Fibroblast of lung (primary cell): ENCODE data around the gene KLHL20. TPM values are rescaled to one million over a fixed set of nuclear protein-coding genes. Genes with fewer than 3 reads are reported as not detected.

Experiments used
- DNase-seq, 2 donors: peaks; one replicate each; pipeline versions ENCODE4 v3.0.0 to v3.0.0-alpha.2; 2010; ENCODE audit warnings: low read depth in 2 of 2
- H2AFZ ChIP-seq: 2 replicates; pipeline ENCODE4 v1.5.1; 2012; ENCODE audit warnings: low read length, control low read depth, inconsistent platforms
- H3K27ac ChIP-seq: 2 replicates; pipeline ENCODE4 v1.5.1; 2011; ENCODE audit warnings: low read length, control low read depth; ENCODE audit not compliant: insufficient read depth
- H3K27me3 ChIP-seq: 2 replicates; pipeline ENCODE4 v1.5.1; 2011; ENCODE audit warnings: mild to moderate bottlenecking, low read length; ENCODE audit not compliant: control insufficient read depth, insufficient read depth
- H3K36me3 ChIP-seq: 2 replicates; pipeline ENCODE4 v1.5.1; 2011; ENCODE audit warnings: low read length; ENCODE audit not compliant: control insufficient read depth, insufficient read depth
- H3K4me1 ChIP-seq: 2 replicates; pipeline ENCODE4 v1.5.1; 2011; ENCODE audit warnings: low read length; ENCODE audit not compliant: control insufficient read depth, insufficient read depth; ENCODE audit errors: extremely low read depth
- H3K4me2 ChIP-seq: 2 replicates; pipeline ENCODE4 v1.5.1; 2011; ENCODE audit warnings: low read length, control low read depth; ENCODE audit not compliant: insufficient read depth; ENCODE audit errors: extremely low read depth
- H3K4me3 ChIP-seq, 4 experiments: fragments of 200-600 bp in 1 of 4; sonication (generic) in 1 of 4; replicated peaks in 1 of 4; 2 replicates each; pipeline ENCODE4 v1.5.1; 2011 to 2016; ENCODE audit warnings: low read length in 4 of 4, low read depth in 3 of 4, mild to moderate bottlenecking in 3 of 4, control low read depth in 2 of 4, inconsistent platforms in 1 of 4, mixed read lengths in 1 of 4; ENCODE audit not compliant: insufficient read depth in 1 of 4; ENCODE audit errors: control extremely low read depth in 1 of 4
- H3K79me2 ChIP-seq: 2 replicates; pipeline ENCODE4 v1.5.1; 2012; ENCODE audit warnings: mild to moderate bottlenecking, low read length, inconsistent platforms; ENCODE audit not compliant: control insufficient read depth, insufficient read depth
- H3K9ac ChIP-seq: 2 replicates; pipeline ENCODE4 v1.5.1; 2011; ENCODE audit warnings: mild to moderate bottlenecking, low read length, control low read depth; ENCODE audit not compliant: insufficient read depth
- H3K9me3 ChIP-seq: 2 replicates; pipeline ENCODE4 v1.5.1; 2012; ENCODE audit warnings: low read depth, low read length; ENCODE audit not compliant: control insufficient read depth, insufficient read depth
- H4K20me1 ChIP-seq: 2 replicates; pipeline ENCODE4 v1.5.1; 2011; ENCODE audit warnings: low read length; ENCODE audit not compliant: control insufficient read depth, insufficient read depth; ENCODE audit errors: extremely low read depth
- EZH2 ChIP-seq: IDR thresholded peaks from 2 replicates; pipeline ENCODE4 v1.5.1; 2012; ENCODE audit warnings: low read length, control low read depth, mild to moderate bottlenecking; ENCODE audit errors: missing control alignments
- polyA plus RNA-seq, 2 donors: library from polyadenylated mRNA; depleted of rRNA in 1 of 2; stranded (reverse) in 1 of 2; unstranded in 1 of 2; fragments of >200 nt; gene quantifications; 2 replicates each; pipeline ENCODE4 v1.2.1, GENCODE V29; 2011 to 2012; ENCODE audit warnings: missing spikeins in 1 of 2
- total RNA-seq: library from RNA; depleted of rRNA; stranded (reverse); fragments of >200 nt; gene quantifications from 2 replicates; pipeline ENCODE4 v1.2.1, GENCODE V29; 2014
- TF ChIP-seq, protein P1 (sequence below), 2 donors: IDR thresholded peaks in 1 of 2; conservative IDR thresholded peaks in 1 of 2; 1 replicate in 1 of 2; 2 replicates in 1 of 2; pipeline ENCODE4 v1.5.1; 2011 to 2012; ENCODE audit warnings: low read length in 2 of 2, control low read depth in 1 of 2, inconsistent platforms in 1 of 2, low read depth in 1 of 2, mild to moderate bottlenecking in 1 of 2

Gene KLHL20
- total and polyA plus RNA-seq, 2 donors (not counting 1 experiment from before 2014, with no cell fraction given): 29.2 to 47.2 TPM

DNA sequence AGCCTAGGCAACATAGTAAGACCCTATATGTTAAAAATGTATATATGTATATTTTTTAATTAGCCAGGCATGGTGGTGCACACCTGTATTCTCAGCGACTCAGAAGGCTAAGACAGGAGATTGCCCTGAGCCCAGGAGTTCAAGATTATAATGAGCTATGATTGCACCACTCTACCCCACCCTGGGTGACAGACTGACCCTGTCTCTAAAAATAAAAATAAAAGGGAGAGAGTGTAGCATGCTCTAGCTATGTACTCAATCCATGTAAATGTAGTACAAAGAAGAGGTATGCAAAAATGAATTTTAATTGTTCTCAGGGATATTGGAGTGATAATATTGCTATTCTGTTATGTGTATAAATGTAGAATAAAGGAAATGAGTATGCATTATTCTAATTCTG, 56.8 kb downstream of the KLHL20 start:
- no peaks in the 10 kb centered on the region for H3K36me3 ChIP-seq
- no peak overlapping the region for H3K27ac ChIP-seq
- H3K4me3 ChIP-seq: no peak overlapping the region
- no peaks in the 10 kb centered on the region for H3K27me3 ChIP-seq
- H3K79me2 ChIP-seq: no peaks in the 10 kb centered on the region
- H3K4me1 ChIP-seq: no peaks in the 10 kb centered on the region
- no peak for DNase-seq
- H3K9me3 ChIP-seq: no peaks in the 10 kb centered on the region
- no peak overlapping the region for H3K4me2 ChIP-seq
- no peak overlapping the region for H2AFZ ChIP-seq
- no peak for TF ChIP-seq EZH2
- TF ChIP-seq, protein P1, sequence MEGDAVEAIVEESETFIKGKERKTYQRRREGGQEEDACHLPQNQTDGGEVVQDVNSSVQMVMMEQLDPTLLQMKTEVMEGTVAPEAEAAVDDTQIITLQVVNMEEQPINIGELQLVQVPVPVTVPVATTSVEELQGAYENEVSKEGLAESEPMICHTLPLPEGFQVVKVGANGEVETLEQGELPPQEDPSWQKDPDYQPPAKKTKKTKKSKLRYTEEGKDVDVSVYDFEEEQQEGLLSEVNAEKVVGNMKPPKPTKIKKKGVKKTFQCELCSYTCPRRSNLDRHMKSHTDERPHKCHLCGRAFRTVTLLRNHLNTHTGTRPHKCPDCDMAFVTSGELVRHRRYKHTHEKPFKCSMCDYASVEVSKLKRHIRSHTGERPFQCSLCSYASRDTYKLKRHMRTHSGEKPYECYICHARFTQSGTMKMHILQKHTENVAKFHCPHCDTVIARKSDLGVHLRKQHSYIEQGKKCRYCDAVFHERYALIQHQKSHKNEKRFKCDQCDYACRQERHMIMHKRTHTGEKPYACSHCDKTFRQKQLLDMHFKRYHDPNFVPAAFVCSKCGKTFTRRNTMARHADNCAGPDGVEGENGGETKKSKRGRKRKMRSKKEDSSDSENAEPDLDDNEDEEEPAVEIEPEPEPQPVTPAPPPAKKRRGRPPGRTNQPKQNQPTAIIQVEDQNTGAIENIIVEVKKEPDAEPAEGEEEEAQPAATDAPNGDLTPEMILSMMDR (conservative IDR thresholded peaks at IDR 0.05 in 1 of 2, IDR thresholded peaks at IDR 0.05 in 1 of 2; ENCODE audit: low read depth in 1 of 2, low read length in 2 of 2): no peak
- H4K20me1 ChIP-seq: no peaks in the 10 kb centered on the region
- H3K9ac ChIP-seq: no peak overlapping the region

DNA sequence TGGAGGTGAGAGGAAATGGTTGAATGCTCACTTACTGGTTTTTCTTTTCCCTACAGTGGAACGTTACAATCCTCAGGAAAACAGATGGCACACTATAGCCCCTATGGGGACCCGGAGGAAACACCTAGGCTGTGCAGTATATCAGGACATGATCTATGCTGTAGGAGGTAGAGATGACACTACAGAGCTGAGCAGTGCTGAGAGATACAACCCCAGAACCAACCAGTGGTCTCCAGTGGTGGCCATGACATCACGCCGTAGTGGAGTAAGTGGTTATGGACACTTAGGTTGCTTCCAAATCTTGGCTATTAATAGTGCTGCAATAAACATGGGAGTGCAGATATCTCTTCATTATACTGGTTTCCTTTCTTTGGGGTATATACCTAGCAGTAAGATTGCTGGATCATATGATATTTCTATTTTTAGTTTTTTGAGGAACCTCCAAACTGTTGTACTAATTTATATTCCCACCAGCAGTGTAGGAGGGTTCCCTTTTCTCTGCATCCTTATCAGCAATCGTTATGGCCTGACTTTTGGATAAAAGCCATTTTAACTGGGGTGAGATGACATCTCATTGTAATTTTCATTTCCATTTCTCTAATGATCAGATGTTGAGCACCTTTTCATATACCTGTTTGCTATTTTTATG, 60.9 kb downstream of the KLHL20 start:
- H3K9me3 ChIP-seq: no peaks in the 10 kb centered on the region
- no peak overlapping the region for H3K27ac ChIP-seq
- no peak overlapping the region for H2AFZ ChIP-seq
- H3K36me3 ChIP-seq: no peaks in the 10 kb centered on the region
- H3K4me1 ChIP-seq: no peaks in the 10 kb centered on the region
- H3K27me3 ChIP-seq: no peaks in the 10 kb centered on the region
- no peaks in the 10 kb centered on the region for H3K79me2 ChIP-seq
- DNase-seq: no peak
- no peak overlapping the region for H3K9ac ChIP-seq
- no peak overlapping the region for H3K4me2 ChIP-seq
- TF ChIP-seq, protein P1 (conservative IDR thresholded peaks at IDR 0.05 in 1 of 2, IDR thresholded peaks at IDR 0.05 in 1 of 2; ENCODE audit: low read depth in 1 of 2, low read length in 2 of 2): no peak
- no peak for TF ChIP-seq EZH2
- H3K4me3 ChIP-seq: no peak overlapping the region
- no peaks in the 10 kb centered on the region for H4K20me1 ChIP-seq

DNA sequence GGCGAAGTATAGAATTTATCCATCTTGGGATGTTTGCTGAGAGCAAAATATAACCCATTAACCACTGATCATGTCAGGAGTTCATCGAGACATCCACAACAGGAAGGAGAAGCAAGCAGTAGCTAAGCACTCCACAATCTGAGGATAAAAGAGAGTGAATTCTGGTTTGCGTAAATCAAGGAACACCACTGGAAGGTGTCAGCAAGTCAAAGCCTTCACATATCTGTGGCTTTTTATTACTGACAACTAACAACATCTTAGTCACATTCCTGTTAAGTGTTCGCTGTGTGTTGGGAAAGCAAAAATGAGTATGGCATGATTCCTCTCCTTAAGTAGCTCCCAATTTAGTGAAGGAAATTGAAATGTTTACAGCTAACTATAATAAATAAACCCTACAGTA, 65.2 kb downstream of the KLHL20 start:
- Histone ChIP-seq H3K27ac (no peak overlapping the region), H3K4me1 (no peaks in the 10 kb centered on the region), H3K9me3 (no peaks in the 10 kb centered on the region), H3K79me2 (no peaks in the 10 kb centered on the region), H4K20me1 (no peaks in the 10 kb centered on the region), H3K4me3 (no peak overlapping the region), H2AFZ (no peak overlapping the region), H3K4me2 (no peak overlapping the region), H3K27me3 (no peaks in the 10 kb centered on the region), H3K36me3 (peaks cover 5% of the 10 kb centered on the region), H3K9ac (no peak overlapping the region)
- DNase-seq: no peak
- TF ChIP-seq EZH2: no peak
- TF ChIP-seq, protein P1 (conservative IDR thresholded peaks at IDR 0.05 in 1 of 2, IDR thresholded peaks at IDR 0.05 in 1 of 2; ENCODE audit: low read depth in 1 of 2, low read length in 2 of 2): no peak
